ENCODE measurements around the gene IRAK1BP1. TPM values are rescaled to one million over a fixed set of nuclear protein-coding genes. Genes with fewer than 3 reads are reported as not detected.

IRAK1BP1 gene
- total RNA-seq, 4 donors from 2014 or later = 1.6 to 3.7 (median 2.9) TPM; not detected in 1

- in situ Hi-C loops (cut with MboI; ENCODE audit: low pct_ligation_motif_present in 1 of 4, low pct_unique_long_range_greater_than_20kb in 1 of 4, low sequenced_read_pairs in 3 of 4) = no loop called here
- H3K27me3 ChIP-seq = no peaks in the 10 kb centered on the region
- H3K36me3 ChIP-seq = no peaks in the 10 kb centered on the region
- no peak for DNase-seq
- no peak for TF ChIP-seq EP300 (IDR thresholded peaks at IDR 0.05; ENCODE audit: low read depth)
- TF ChIP-seq CTCF (IDR thresholded peaks at IDR 0.05) = no peak
- TF ChIP-seq POLR2AphosphoS5 (IDR thresholded peaks at IDR 0.05) = no peak
- TF ChIP-seq POLR2A (IDR thresholded peaks at IDR 0.05) = no peak
- H3K4me3 ChIP-seq = no peak overlapping the region
- no peaks in the 10 kb centered on the region for H3K9me3 ChIP-seq
- H3K4me1 ChIP-seq = no peaks in the 10 kb centered on the region
- intact Hi-C loops (cut with DNase I; ENCODE audit: low total_unique reads) = no loop called here
- H3K27ac ChIP-seq = no peak overlapping the region
Observed at GRCh38 chr6:78842953-78843352, 24.4 kb upstream of the IRAK1BP1 start.

- no peak for DNase-seq
- no peaks in the 10 kb centered on the region for H3K9me3 ChIP-seq
- intact Hi-C loops (cut with DNase I; ENCODE audit: low total_unique reads) (no loop called here), in situ Hi-C loops (cut with MboI; ENCODE audit: low pct_ligation_motif_present in 1 of 4, low pct_unique_long_range_greater_than_20kb in 1 of 4, low sequenced_read_pairs in 3 of 4) (no loop called here)
- 63 to 72% methylated on average over 2 of the region's 2 CpGs for WGBS, 2 donors (ENCODE audit: low coverage in 1 of 2)
- no peaks in the 10 kb centered on the region for H3K27me3 ChIP-seq
- no peaks in the 10 kb centered on the region for H3K4me1 ChIP-seq
- no peak for TF ChIP-seq EP300 (IDR thresholded peaks at IDR 0.05; ENCODE audit: low read depth)
- TF ChIP-seq CTCF (IDR thresholded peaks at IDR 0.05) = no peak
- no peak for TF ChIP-seq POLR2A (IDR thresholded peaks at IDR 0.05)
- no peak for TF ChIP-seq POLR2AphosphoS5 (IDR thresholded peaks at IDR 0.05)
- no peak overlapping the region for H3K27ac ChIP-seq
- H3K4me3 ChIP-seq = no peak overlapping the region
- no peaks in the 10 kb centered on the region for H3K36me3 ChIP-seq
Observed at GRCh38 chr6:78844899-78845298, 22.5 kb upstream of the IRAK1BP1 start.

- intact Hi-C loops (cut with DNase I; ENCODE audit: low total_unique reads) (no loop called here), in situ Hi-C loops (cut with MboI; ENCODE audit: low pct_ligation_motif_present in 1 of 4, low pct_unique_long_range_greater_than_20kb in 1 of 4, low sequenced_read_pairs in 3 of 4) (no loop called here)
- Histone ChIP-seq H3K4me3 (no peak overlapping the region), H3K4me1 (no peaks in the 10 kb centered on the region), H3K27ac (no peak overlapping the region), H3K27me3 (no peaks in the 10 kb centered on the region), H3K36me3 (no peaks in the 10 kb centered on the region), H3K9me3 (no peaks in the 10 kb centered on the region)
- DNase-seq = no peak
- 71 to 76% methylated on average over 1 of the region's 1 CpG for WGBS, 2 donors (ENCODE audit: low coverage in 1 of 2)
- TF ChIP-seq EP300 (IDR thresholded peaks at IDR 0.05; ENCODE audit: low read depth) (no peak), POLR2A (IDR thresholded peaks at IDR 0.05) (no peak), CTCF (IDR thresholded peaks at IDR 0.05) (no peak), POLR2AphosphoS5 (IDR thresholded peaks at IDR 0.05) (no peak)
Observed at GRCh38 chr6:78845567-78845966, 21.8 kb upstream of the IRAK1BP1 start.

- H3K27me3 ChIP-seq = no peaks in the 10 kb centered on the region
- H3K9me3 ChIP-seq = no peaks in the 10 kb centered on the region
- in situ Hi-C loops (cut with MboI; ENCODE audit: low pct_ligation_motif_present in 1 of 4, low pct_unique_long_range_greater_than_20kb in 1 of 4, low sequenced_read_pairs in 3 of 4) (no loop called here), intact Hi-C loops (cut with DNase I; ENCODE audit: low total_unique reads) (no loop called here)
- TF ChIP-seq POLR2AphosphoS5 (IDR thresholded peaks at IDR 0.05) = no peak
- no peak for TF ChIP-seq CTCF (IDR thresholded peaks at IDR 0.05)
- no peak for TF ChIP-seq POLR2A (IDR thresholded peaks at IDR 0.05)
- TF ChIP-seq EP300 (IDR thresholded peaks at IDR 0.05; ENCODE audit: low read depth) = no peak
- no peak for DNase-seq
- H3K4me3 ChIP-seq = no peak overlapping the region
- no peak overlapping the region for H3K27ac ChIP-seq
- no peaks in the 10 kb centered on the region for H3K4me1 ChIP-seq
- no peaks in the 10 kb centered on the region for H3K36me3 ChIP-seq
Observed at GRCh38 chr6:78850621-78851020, 16.7 kb upstream of the IRAK1BP1 start.

All from transverse colon (tissue), 4 donors.